Measurements from ENCODE around the gene KCNJ16.
A peak's percentile ranks its signal among the peaks of the same experiment; 100 is the strongest.

KCNJ16 gene

GRCh38 chr17:70168977-70169708, 94.1 kb downstream of the KCNJ16 start, which contains the start of gene KCNJ2:
Gene KCNJ2 (plus strand): TSS chr17:70169532. CDS start chr17:70175040, 5,508 bp downstream.
- H3K27me3 ChIP-seq (replicated peaks; ENCODE audit: control insufficient read depth, insufficient read depth, low read length): no peaks in the 10 kb centered on the region; the same call in 1 of the 2 replicates

GRCh38 chr17:70169709-70170597, 94.9 kb downstream of the KCNJ16 start:
- no peak for TF ChIP-seq CTCF (IDR thresholded peaks at IDR 0.05; ENCODE audit: insufficient read depth, low read length, poor library complexity, severe bottlenecking)
- peak overlapping the region; percentile 41 for H3K4me3 ChIP-seq (replicated peaks; ENCODE audit: low read depth, low read length)
- no peaks in the 10 kb centered on the region for H3K36me3 ChIP-seq (ENCODE audit: control insufficient read depth, insufficient read depth, low read length)
- DNase-seq (ENCODE audit: extremely low read depth, insufficient read length): no peak
- no peaks in the 10 kb centered on the region; the same call in 1 of the 2 replicates for H3K27me3 ChIP-seq (replicated peaks; ENCODE audit: control insufficient read depth, insufficient read depth, low read length)

More at GRCh38 chr17:70168977-70169708, 94.1 kb downstream of the KCNJ16 start, which contains the start of gene KCNJ2:
- Histone ChIP-seq H3K36me3 (ENCODE audit: control insufficient read depth, insufficient read depth, low read length) (no peaks in the 10 kb centered on the region), H3K4me3 (replicated peaks; ENCODE audit: low read depth, low read length) (peak within 1 kb of the TSS; percentile 43)
- DNase-seq (ENCODE audit: extremely low read depth, insufficient read length): peak; percentile 90
- no peak for TF ChIP-seq CTCF (IDR thresholded peaks at IDR 0.05; ENCODE audit: insufficient read depth, low read length, poor library complexity, severe bottlenecking)

GRCh38 chr17:70171159-70171558, 96.1 kb downstream of the KCNJ16 start:
- H3K27me3 ChIP-seq (replicated peaks; ENCODE audit: control insufficient read depth, insufficient read depth, low read length): no peaks in the 10 kb centered on the region; the same call in 1 of the 2 replicates
- TF ChIP-seq CTCF (IDR thresholded peaks at IDR 0.05; ENCODE audit: insufficient read depth, low read length, poor library complexity, severe bottlenecking): no peak
- no peaks in the 10 kb centered on the region for H3K36me3 ChIP-seq (ENCODE audit: control insufficient read depth, insufficient read depth, low read length)
- no peak for DNase-seq (ENCODE audit: extremely low read depth, insufficient read length)
- H3K4me3 ChIP-seq (replicated peaks; ENCODE audit: low read depth, low read length): no peak overlapping the region

- DNase-seq (ENCODE audit: extremely low read depth, insufficient read length): no peak
- H3K4me3 ChIP-seq (replicated peaks; ENCODE audit: low read depth, low read length): no peak overlapping the region
These were observed 97.4 kb downstream of the KCNJ16 start for GRCh38 chr17:70172449-70172848.

GRCh38 chr17:70172923-70173322, 97.9 kb downstream of the KCNJ16 start:
- no peak for DNase-seq (ENCODE audit: extremely low read depth, insufficient read length)
- Histone ChIP-seq H3K4me3 (replicated peaks; ENCODE audit: low read depth, low read length) (no peak overlapping the region), H3K36me3 (ENCODE audit: control insufficient read depth, insufficient read depth, low read length) (no peaks in the 10 kb centered on the region), H3K27me3 (replicated peaks; ENCODE audit: control insufficient read depth, insufficient read depth, low read length) (no peaks in the 10 kb centered on the region; the same call in 1 of the 2 replicates)
- no peak for TF ChIP-seq CTCF (IDR thresholded peaks at IDR 0.05; ENCODE audit: insufficient read depth, low read length, poor library complexity, severe bottlenecking)

More at GRCh38 chr17:70172449-70172848, 97.4 kb downstream of the KCNJ16 start:
- Histone ChIP-seq H3K27me3 (replicated peaks; ENCODE audit: control insufficient read depth, insufficient read depth, low read length) (no peaks in the 10 kb centered on the region; the same call in 1 of the 2 replicates), H3K36me3 (ENCODE audit: control insufficient read depth, insufficient read depth, low read length) (no peaks in the 10 kb centered on the region)
- TF ChIP-seq CTCF (IDR thresholded peaks at IDR 0.05; ENCODE audit: insufficient read depth, low read length, poor library complexity, severe bottlenecking): no peak

All from GM06990 (cell line).